Measurements from ENCODE around the gene RNASE11.

The RNASE11 gene

DNA sequence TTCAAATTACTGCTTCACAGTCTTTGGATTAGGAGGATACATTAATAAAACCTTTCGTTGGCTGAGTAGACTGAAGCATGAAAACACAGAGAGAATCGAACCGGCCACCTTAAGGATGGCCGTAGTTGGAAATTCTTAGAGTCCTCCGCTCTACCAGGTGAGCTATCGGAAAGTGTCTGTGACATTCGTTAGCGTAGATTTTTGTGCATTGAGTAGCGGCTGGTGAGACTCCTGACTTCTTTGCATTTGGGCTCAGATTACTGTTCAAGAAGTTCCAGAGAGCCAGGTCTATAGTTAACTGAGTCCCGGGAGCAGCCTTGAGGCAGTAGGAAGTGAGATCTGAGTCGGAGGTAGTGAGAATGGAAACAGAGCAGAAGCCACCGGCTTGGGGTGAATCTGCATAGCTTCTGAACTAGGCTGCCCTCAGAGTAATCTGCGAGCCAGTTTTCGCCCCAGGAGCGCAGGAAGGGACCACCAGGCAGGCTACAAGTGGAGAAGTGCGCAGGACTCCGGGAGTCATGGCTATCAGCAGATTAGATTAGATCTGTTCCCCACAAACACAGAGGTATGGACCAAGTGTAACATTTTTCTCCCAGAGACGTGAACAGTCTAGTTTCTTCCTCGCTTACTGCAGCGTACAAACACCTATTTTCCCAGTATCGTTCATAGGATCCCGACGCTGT lies 42.7 kb upstream of the RNASE11 start:
- no peaks in the 10 kb centered on the region for H3K36me3 ChIP-seq
- no peak overlapping the region for H3K27ac ChIP-seq
- no peak for DNase-seq
- no peak overlapping the region for H3K4me3 ChIP-seq (ENCODE audit: low read depth, low read length)
- TF ChIP-seq, protein P1, sequence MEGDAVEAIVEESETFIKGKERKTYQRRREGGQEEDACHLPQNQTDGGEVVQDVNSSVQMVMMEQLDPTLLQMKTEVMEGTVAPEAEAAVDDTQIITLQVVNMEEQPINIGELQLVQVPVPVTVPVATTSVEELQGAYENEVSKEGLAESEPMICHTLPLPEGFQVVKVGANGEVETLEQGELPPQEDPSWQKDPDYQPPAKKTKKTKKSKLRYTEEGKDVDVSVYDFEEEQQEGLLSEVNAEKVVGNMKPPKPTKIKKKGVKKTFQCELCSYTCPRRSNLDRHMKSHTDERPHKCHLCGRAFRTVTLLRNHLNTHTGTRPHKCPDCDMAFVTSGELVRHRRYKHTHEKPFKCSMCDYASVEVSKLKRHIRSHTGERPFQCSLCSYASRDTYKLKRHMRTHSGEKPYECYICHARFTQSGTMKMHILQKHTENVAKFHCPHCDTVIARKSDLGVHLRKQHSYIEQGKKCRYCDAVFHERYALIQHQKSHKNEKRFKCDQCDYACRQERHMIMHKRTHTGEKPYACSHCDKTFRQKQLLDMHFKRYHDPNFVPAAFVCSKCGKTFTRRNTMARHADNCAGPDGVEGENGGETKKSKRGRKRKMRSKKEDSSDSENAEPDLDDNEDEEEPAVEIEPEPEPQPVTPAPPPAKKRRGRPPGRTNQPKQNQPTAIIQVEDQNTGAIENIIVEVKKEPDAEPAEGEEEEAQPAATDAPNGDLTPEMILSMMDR (IDR thresholded peaks at IDR 0.05; ENCODE audit: low read depth, low read length) = no peak
- H3K27me3 ChIP-seq (ENCODE audit: insufficient read depth, low read depth, severe bottlenecking) = peaks cover 91% of the 10 kb centered on the region
- peaks cover 14% of the 10 kb centered on the region for H3K9me3 ChIP-seq (ENCODE audit: severe bottlenecking)

DNA sequence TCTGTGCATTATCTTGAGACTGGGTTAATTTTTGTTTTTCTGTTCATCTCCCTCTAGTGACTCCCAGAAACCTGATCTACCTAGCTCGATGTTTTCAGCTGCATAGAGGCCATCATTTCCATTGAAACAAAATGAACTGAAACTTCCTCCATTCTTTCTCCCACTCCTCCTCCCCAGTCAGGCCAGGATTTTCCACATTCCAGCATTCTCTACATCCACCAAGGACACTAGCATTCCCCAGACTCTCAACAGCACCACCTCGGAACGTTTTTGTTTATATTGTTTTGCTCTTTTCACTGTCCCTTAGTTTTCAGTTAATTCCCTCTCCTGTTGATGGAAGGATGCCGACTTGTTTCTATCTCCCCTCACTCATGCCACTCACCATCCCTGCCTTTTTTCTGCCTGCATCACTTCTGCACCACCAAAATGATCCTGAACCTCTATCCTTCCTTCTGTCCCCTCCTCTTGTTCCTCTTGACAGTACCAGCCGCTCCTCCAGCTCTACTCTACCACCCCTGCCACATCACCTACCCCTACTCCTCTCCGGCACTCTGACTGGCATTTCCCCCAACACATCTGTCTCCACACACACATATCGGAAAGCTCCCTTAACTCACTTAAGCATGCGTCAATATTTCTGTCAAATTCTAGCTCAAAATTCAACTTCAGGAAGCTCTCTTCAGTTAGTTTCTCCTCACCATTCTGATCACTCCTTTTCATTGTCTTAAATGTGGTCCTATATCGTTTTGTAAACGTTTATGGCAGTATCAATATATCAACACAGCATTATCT lies 40.5 kb upstream of the RNASE11 start:
- no peak overlapping the region for H3K27ac ChIP-seq
- H3K9me3 ChIP-seq (ENCODE audit: severe bottlenecking) = peaks cover 12% of the 10 kb centered on the region
- H3K36me3 ChIP-seq = no peaks in the 10 kb centered on the region
- DNase-seq = no peak
- peaks cover 95% of the 10 kb centered on the region for H3K27me3 ChIP-seq (ENCODE audit: insufficient read depth, low read depth, severe bottlenecking)
- TF ChIP-seq, protein P1 (IDR thresholded peaks at IDR 0.05; ENCODE audit: low read depth, low read length) = no peak
- no peak overlapping the region for H3K4me3 ChIP-seq (ENCODE audit: low read depth, low read length)

DNA sequence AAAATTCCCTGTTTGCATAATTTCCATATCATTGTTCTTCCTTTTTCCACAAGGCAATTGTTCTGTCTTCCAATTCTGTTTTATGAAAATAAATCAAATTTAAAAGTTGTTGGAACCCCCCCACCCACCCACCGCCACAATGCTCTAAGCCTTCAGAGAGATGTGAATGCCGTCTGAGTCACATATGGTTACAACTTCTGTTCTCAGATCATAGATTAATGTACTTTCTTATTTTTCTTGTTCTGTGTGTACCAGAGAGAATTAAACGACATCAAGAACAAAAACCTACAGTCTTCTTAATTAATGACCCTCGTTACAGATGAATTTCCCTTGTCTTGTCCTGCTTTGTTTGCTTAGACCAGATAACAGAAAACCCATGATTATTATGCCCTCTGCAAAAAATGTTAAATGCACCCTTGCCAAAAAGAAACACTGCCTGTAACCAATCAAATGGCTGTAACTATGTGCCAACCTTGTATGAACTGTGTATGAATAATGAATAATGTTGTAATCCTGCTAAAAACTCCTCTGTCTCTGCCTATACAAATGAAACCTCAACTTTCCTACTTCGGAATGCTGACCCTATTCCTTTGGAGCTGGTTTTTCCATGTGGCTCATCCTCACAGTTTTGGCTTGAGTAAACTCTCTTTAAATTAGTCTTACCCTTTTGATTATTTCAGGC lies 39.7 kb upstream of the RNASE11 start:
- no peaks in the 10 kb centered on the region for H3K36me3 ChIP-seq
- peaks cover 11% of the 10 kb centered on the region for H3K9me3 ChIP-seq (ENCODE audit: severe bottlenecking)
- H3K27me3 ChIP-seq (ENCODE audit: insufficient read depth, low read depth, severe bottlenecking) = peaks cover 95% of the 10 kb centered on the region
- no peak overlapping the region for H3K4me3 ChIP-seq (ENCODE audit: low read depth, low read length)
- H3K27ac ChIP-seq = no peak overlapping the region
- TF ChIP-seq, protein P1 (IDR thresholded peaks at IDR 0.05; ENCODE audit: low read depth, low read length) = no peak
- DNase-seq = no peak

DNA sequence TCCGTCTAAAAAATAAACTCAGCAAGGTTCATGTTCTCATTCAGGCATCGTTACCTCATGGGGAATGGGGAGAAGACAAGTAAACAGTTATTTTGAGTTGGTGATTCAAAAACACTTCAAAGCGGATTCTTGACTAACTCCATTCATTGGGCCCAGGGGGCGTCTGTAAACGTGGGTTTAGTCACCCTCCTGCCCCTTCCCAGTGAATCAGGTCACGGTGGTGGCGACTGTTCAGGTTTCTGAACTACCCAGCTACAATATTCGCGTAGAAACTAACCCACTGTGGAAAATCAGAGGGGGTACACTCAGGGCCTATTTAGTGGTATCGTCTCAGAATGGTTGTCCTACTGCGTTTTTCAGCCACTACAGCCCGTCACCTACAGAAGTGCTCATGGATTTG lies 38.5 kb upstream of the RNASE11 start:
- no peak for DNase-seq
- H3K4me3 ChIP-seq (ENCODE audit: low read depth, low read length) = no peak overlapping the region
- TF ChIP-seq, protein P1 (IDR thresholded peaks at IDR 0.05; ENCODE audit: low read depth, low read length) = no peak
- H3K36me3 ChIP-seq = no peaks in the 10 kb centered on the region
- H3K27me3 ChIP-seq (ENCODE audit: insufficient read depth, low read depth, severe bottlenecking) = peaks cover 97% of the 10 kb centered on the region
- no peak overlapping the region for H3K27ac ChIP-seq
- peaks cover 10% of the 10 kb centered on the region for H3K9me3 ChIP-seq (ENCODE audit: severe bottlenecking)

DNA sequence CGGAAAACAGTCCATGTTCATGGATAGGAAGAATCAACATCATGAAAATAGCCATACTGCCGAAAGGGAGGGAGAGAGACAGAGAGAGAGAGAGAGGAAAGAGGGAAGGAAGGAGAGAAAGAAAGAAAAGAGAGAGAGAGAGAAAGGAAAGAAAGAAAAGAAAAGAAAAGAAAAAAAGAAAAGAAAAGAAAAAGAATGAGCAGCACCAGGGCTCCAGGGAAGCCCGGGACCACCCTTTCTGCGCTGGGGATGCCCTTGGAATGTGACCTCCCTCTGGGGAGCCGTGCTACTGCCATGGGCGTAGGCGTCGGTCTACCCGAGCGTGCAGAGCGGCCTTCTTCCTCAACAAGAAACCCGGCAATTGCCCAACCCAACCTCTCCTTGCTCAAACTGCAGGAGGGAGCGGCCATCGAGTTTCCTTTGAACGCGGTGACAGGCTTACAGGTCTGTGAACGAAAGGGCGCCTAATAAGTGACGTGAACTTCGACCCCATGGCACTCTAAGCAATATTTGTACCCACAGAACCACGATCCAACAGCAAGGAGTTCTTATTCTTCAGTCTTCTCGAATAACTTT lies 36.8 kb upstream of the RNASE11 start:
- Histone ChIP-seq H3K27me3 (ENCODE audit: insufficient read depth, low read depth, severe bottlenecking) (peaks cover 94% of the 10 kb centered on the region), H3K4me3 (ENCODE audit: low read depth, low read length) (no peak overlapping the region), H3K36me3 (no peaks in the 10 kb centered on the region), H3K9me3 (ENCODE audit: severe bottlenecking) (peaks cover 10% of the 10 kb centered on the region), H3K27ac (no peak overlapping the region)
- TF ChIP-seq, protein P1 (IDR thresholded peaks at IDR 0.05; ENCODE audit: low read depth, low read length) = no peak
- DNase-seq = no peak

All from WERI-Rb-1 (cell line).